GM12873 (cell line): ENCODE data around the gene HEXIM1.

ENCODE experiments used
- TF ChIP-seq, protein P1 (sequence below): IDR thresholded peaks from 2 replicates; pipeline ENCODE4 v1.5.1; 2012; ENCODE audit warnings: low read depth, mild to moderate bottlenecking, moderate library complexity, low read length, control low read depth; ENCODE audit not compliant: insufficient read depth; ENCODE audit errors: missing control alignments

HEXIM1 gene

DNA sequence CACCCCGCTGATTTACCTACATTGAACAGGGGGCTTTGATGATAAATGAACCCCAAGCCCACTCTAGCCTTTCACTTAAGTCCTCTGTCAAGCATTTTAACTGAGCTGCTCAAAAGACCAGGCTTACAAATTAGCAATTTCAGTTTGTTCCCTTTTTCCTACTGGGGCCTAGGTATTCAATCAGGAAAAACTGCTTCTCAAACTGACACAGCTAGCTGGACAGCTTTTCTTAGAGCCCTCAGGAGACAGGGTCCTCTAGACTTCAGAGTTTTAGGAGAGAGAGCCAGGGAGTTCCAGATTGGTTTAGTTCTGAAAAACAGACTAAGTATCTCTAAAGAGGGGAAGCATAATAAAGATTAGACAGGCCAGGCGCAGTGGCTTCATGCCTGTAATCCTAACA is 7.2 kb downstream of the HEXIM1 start:
- TF ChIP-seq, protein P1, sequence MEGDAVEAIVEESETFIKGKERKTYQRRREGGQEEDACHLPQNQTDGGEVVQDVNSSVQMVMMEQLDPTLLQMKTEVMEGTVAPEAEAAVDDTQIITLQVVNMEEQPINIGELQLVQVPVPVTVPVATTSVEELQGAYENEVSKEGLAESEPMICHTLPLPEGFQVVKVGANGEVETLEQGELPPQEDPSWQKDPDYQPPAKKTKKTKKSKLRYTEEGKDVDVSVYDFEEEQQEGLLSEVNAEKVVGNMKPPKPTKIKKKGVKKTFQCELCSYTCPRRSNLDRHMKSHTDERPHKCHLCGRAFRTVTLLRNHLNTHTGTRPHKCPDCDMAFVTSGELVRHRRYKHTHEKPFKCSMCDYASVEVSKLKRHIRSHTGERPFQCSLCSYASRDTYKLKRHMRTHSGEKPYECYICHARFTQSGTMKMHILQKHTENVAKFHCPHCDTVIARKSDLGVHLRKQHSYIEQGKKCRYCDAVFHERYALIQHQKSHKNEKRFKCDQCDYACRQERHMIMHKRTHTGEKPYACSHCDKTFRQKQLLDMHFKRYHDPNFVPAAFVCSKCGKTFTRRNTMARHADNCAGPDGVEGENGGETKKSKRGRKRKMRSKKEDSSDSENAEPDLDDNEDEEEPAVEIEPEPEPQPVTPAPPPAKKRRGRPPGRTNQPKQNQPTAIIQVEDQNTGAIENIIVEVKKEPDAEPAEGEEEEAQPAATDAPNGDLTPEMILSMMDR: no peak

DNA sequence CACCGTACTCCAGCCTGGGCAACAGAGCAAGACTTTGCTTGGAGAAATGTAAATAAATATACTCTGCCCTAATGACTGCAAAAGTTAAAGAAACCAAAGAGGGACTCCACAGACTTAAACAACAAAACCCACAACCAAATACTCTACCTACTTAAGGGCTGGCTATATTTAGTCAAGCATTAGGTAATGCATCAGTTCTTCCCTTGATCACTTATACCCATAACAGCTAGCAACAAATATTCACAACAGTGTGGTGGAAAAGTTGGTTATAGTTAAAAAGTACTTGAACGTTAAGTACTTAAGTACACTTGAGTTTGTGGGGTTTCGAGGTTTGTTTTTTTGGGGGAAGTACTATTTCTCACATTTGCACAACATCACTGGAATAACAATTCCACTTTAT is 8.0 kb downstream of the HEXIM1 start:
- TF ChIP-seq, protein P1: no peak

DNA sequence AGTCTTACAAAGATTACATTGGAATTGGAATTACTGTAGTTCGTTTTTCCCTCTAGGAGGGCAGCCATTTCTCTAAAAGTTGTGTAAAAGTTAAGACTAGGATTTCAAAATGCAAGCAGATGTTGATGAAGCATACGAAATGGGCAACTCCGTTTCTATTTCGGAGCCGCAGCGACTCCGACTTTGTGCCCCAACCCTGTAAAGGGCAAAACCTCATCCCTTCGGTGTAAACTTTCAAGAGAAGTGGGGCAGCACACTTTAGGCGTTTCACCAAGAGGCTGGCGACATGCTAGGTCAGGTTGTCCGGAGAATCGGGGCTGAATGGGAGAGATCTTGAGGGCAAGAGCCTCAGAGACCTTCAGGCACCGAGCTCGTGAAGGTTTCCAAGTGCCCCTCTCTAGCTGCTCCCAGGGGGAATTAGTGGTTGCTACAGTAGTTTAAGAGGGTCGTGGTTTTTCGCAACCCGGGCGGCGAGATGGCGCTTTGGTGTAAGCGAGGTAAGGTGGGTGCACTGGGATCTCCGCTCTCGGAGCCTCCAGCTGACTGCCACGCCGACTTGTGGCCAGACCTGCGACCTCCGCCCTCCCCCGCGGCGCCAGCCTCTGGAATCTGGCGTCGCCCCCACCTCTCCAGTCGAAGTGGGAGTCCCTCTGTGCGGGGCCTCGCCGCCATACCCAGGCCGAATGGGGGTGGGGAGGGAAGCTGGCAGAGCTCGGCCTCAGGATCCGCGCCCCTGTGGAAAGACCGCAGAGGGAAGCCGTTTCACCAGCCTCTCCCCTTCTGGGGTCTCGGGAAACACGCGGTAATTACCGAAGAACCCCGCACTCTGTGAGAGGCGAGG is 12.4 kb downstream of the HEXIM1 start:
- TF ChIP-seq, protein P1: peak; percentile 7

DNA sequence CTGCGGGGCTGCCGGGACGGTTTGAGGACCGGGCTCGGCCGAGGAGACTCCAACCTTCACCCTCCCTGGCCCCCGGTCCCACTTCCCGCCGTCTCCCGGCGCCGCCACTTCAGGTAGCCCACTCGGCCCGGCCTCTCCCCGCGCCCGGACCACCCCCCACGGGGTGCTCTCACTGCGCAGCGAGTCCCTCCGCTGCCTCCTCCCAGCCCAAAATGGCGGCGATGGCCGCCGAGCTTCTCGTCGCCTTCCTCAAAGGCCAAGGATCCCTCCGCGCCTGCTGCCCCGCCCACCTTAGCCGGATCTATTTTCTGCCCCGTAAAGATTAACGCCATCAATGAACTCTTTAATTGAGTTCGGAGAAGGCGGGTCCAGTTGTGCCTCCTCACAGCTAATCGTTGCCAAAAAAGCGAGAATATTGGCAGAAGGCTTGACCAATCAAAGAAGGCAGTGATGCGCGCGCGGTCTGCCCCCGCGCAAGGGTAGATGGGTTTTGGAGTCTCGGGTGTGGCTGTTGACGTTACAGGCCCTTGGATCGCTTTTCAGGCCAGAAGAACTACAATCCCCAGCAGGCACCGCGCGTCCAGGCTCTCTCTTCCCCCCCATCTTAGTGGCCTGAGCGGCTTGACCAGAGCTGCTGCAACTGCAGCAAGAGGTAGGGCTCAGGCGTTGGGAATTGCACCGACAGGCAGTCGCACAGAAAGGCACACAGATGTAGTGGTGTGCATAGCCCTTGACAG is 13.2 kb downstream of the HEXIM1 start, which contains the start of gene HEXIM2:
Gene HEXIM2 (plus strand): TSS at position 588 of the 737 bp plus-strand sequence. CDS start 919 bp downstream, outside the sequence.
- TF ChIP-seq, protein P1: no peak

DNA sequence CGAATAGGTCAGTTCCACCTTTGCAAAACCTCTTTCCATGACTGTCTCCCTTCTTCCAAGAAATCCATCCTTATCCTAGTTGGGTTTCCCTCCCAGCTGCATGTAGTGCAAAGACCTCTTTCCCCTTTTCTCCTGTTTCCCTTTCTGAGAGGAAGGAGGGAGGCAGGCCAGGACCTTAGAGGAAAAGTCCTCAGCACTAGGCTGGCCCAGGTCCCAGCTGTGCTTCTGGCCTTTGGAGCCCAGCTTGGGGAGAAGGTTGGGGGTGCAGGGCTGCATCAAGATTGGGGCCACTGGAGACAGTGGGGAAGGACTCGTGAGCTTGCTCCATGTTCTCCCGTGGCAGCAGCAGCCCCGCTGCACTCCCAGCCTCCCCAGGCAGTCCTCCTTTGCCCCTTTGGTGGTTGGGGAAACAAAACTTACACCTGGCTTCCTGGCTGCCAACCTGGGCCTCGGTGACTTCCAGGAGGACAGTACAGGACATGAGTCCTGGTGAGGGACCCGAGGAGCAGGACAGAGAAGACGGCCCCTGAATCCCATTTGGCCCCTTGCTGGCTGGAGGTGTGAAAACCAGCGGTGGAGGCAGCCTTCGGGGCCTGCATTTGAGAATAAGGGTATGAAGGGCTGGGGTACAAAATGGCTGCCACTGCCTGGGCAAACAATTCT is 13.9 kb downstream of the HEXIM1 start:
- TF ChIP-seq, protein P1: no peak

DNA sequence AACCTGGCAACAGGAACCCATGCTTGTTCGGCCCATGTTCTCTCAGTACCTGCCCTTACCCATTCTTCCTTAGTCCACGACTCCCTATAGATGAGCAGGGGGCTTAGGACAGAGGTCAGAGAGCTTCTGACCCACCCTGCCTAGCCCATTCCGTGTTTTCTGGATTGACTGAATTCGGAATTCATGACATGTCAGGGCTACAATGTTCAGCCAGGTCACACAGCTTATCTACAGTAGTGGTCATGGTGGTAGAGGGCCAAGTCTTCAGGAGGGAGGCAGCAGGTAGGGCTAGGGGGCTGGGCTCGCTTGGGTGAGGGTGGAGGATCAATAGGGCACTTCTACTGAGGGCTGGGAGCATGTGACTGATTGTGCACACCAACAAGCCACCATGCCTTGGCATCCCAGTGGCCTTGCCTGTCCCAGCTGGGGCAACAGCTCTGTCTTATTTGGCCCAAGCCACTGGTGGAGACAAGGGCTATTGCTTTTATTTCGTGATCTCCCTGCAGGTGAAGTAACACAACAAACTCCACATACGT is 16.5 kb downstream of the HEXIM1 start:
- TF ChIP-seq, protein P1: no peak
